Measurements from ENCODE around the gene MGMT.

Gene MGMT

GRCh38 chr10:129717816-129718547, 250.9 kb downstream of the MGMT start:
- no peak for FAIRE-seq

- no peak for FAIRE-seq
These were observed 251.7 kb downstream of the MGMT start for GRCh38 chr10:129718548-129719414.

GRCh38 chr10:129719415-129719739, 252.3 kb downstream of the MGMT start:
- FAIRE-seq, result no peak

GRCh38 chr10:129719889-129720590, 253.0 kb downstream of the MGMT start:
- no peak for FAIRE-seq

GRCh38 chr10:129725011-129725410, 258.0 kb downstream of the MGMT start:
- FAIRE-seq, result no peak

- FAIRE-seq, result no peak
These were observed 258.4 kb downstream of the MGMT start for GRCh38 chr10:129725482-129725881.

GRCh38 chr10:129725890-129726631, 259.0 kb downstream of the MGMT start:
- no peak for FAIRE-seq

- no peak for FAIRE-seq
These were observed 260.0 kb downstream of the MGMT start for GRCh38 chr10:129727071-129727470.

- no peak for FAIRE-seq
These were observed 260.5 kb downstream of the MGMT start for GRCh38 chr10:129727495-129727894.

- no peak for FAIRE-seq
These were observed 261.3 kb downstream of the MGMT start for GRCh38 chr10:129728246-129728820.

- no peak for FAIRE-seq
These were observed 262.1 kb downstream of the MGMT start for GRCh38 chr10:129728905-129729795.

- FAIRE-seq, result no peak
These were observed 263.4 kb downstream of the MGMT start for GRCh38 chr10:129730272-129730992.

- no peak for FAIRE-seq
These were observed 263.9 kb downstream of the MGMT start for GRCh38 chr10:129730993-129731325.

GRCh38 chr10:129740532-129741279, 273.7 kb downstream of the MGMT start:
- FAIRE-seq, result no peak

GRCh38 chr10:129741280-129741977, 274.4 kb downstream of the MGMT start:
- FAIRE-seq, result no peak

- FAIRE-seq, result no peak
These were observed 275.1 kb downstream of the MGMT start for GRCh38 chr10:129741978-129742741.

GRCh38 chr10:129742742-129743550, 275.9 kb downstream of the MGMT start:
- FAIRE-seq, result no peak

GRCh38 chr10:129743738-129744133, 276.7 kb downstream of the MGMT start:
- FAIRE-seq, result no peak
